Type B pancreatic cell (in vitro differentiated cells): ENCODE measurements around the gene BAG1. TPM values are rescaled to one million over a fixed set of nuclear protein-coding genes. Genes with fewer than 3 reads are reported as not detected.

Source experiments
- DNase-seq: peaks from one replicate; pipeline ENCODE4 v3.0.0; 2021; ENCODE audit warnings: mixed read lengths; ENCODE audit not compliant: unreplicated experiment; ENCODE audit errors: extremely low spot score
- H3K27ac Mint-ChIP-seq: 2 replicates; pipeline ENCODE4 v1.8.0; 2021; ENCODE audit warnings: mild to moderate bottlenecking, mixed read lengths
- H3K27me3 Mint-ChIP-seq: 2 replicates; pipeline ENCODE4 v1.8.0; 2021; ENCODE audit warnings: mixed read lengths
- H3K36me3 Mint-ChIP-seq: 2 replicates; pipeline ENCODE4 v1.8.0; 2021; ENCODE audit warnings: mixed read lengths
- H3K4me1 Mint-ChIP-seq: one replicate; pipeline ENCODE4 v1.8.0; 2021; ENCODE audit warnings: mixed read lengths; ENCODE audit not compliant: unreplicated experiment
- H3K4me3 Mint-ChIP-seq: 2 replicates; pipeline ENCODE4 v1.8.0; 2021; ENCODE audit warnings: mild to moderate bottlenecking, mixed read lengths
- H3K9me3 Mint-ChIP-seq: 2 replicates; pipeline ENCODE4 v1.8.0; 2021; ENCODE audit warnings: mixed read lengths
- CTCF ChIP-seq: fragments of 200-600 bp; sonication (generic); conservative IDR thresholded peaks from 2 replicates; pipeline ENCODE4 v1.5.0; 2021; ENCODE audit warnings: antibody characterized with exemption, mild to moderate bottlenecking
- total RNA-seq: library from RNA; stranded (reverse); gene quantifications from 2 replicates; pipeline ENCODE4 v1.2.1, GENCODE V29; 2021; ENCODE audit warnings: low replicate concordance

Gene BAG1
- total RNA-seq, 1 donor from 2014 or later: 92.6 TPM

GRCh38 chr9:33294670-33295432 is 30.3 kb upstream of the BAG1 start:
- Mint-ChIP-seq H3K9me3 (no peaks in the 10 kb centered on the region), H3K4me3 (no peak overlapping the region), H3K27ac (peak overlapping the region; percentile 15), H3K27me3 (no peaks in the 10 kb centered on the region), H3K4me1 (peaks cover 49% of the 10 kb centered on the region), H3K36me3 (peaks cover 36% of the 10 kb centered on the region)
- TF ChIP-seq CTCF: no peak
- DNase-seq: no peak

- no peaks in the 10 kb centered on the region for H3K27me3 Mint-ChIP-seq
- no peak for TF ChIP-seq CTCF
- peaks cover 49% of the 10 kb centered on the region for H3K4me1 Mint-ChIP-seq
- no peak overlapping the region for H3K4me3 Mint-ChIP-seq
- no peaks in the 10 kb centered on the region for H3K9me3 Mint-ChIP-seq
- peaks cover 33% of the 10 kb centered on the region for H3K36me3 Mint-ChIP-seq
- peak overlapping the region; percentile 83 for H3K27ac Mint-ChIP-seq
- no peak for DNase-seq
Measured at GRCh38 chr9:33293782-33294181, 29.3 kb upstream of the BAG1 start.

- Mint-ChIP-seq H3K4me1 (peaks cover 34% of the 10 kb centered on the region), H3K27me3 (no peaks in the 10 kb centered on the region), H3K4me3 (peak overlapping the region; percentile 80), H3K36me3 (peaks cover 24% of the 10 kb centered on the region), H3K9me3 (no peaks in the 10 kb centered on the region), H3K27ac (peak overlapping the region; percentile 83)
- TF ChIP-seq CTCF: no peak
- no peak for DNase-seq
Measured at GRCh38 chr9:33291901-33292300, 27.4 kb upstream of the BAG1 start.

GRCh38 chr9:33291031-33291397 is 26.5 kb upstream of the BAG1 start:
- Mint-ChIP-seq H3K9me3 (no peaks in the 10 kb centered on the region), H3K4me1 (peaks cover 28% of the 10 kb centered on the region), H3K4me3 (peak overlapping the region; percentile 99), H3K27me3 (no peaks in the 10 kb centered on the region), H3K36me3 (peaks cover 17% of the 10 kb centered on the region), H3K27ac (peak overlapping the region; percentile 100)
- DNase-seq: no peak
- TF ChIP-seq CTCF: no peak

- peak within 1 kb of the TSS; percentile 99 for H3K4me3 Mint-ChIP-seq
- TF ChIP-seq CTCF: no peak
- peaks cover 28% of the 10 kb centered on the region for H3K4me1 Mint-ChIP-seq
- no peaks in the 10 kb centered on the region for H3K27me3 Mint-ChIP-seq
- peaks cover 17% of the 10 kb centered on the region for H3K36me3 Mint-ChIP-seq
- peak; percentile 97 for DNase-seq
- peak within 1 kb of the TSS; percentile 100 for H3K27ac Mint-ChIP-seq
- H3K9me3 Mint-ChIP-seq: no peaks in the 10 kb centered on the region
Measured at GRCh38 chr9:33290247-33291030, 25.9 kb upstream of the BAG1 start, which contains the start of gene NFX1. Gene NFX1 (plus strand): TSS chr9:33290516. CDS start chr9:33290573, 57 bp downstream.
